Measurements from ENCODE around the gene HNRNPA0. TPM values are rescaled to one million over a fixed set of nuclear protein-coding genes. Genes with fewer than 3 reads are reported as not detected.

HNRNPA0 gene
- total RNA-seq, 1 donor from 2014 or later, result 102 TPM

GRCh38 chr5:137710086-137710485 is 44.1 kb downstream of the HNRNPA0 start:
- DNase-seq (ENCODE audit: low read depth, low spot score), result no peak
- Mint-ChIP-seq H3K4me3 (no peak overlapping the region), H3K27ac (ENCODE audit: unreplicated experiment) (no peak overlapping the region), H3K27me3 (ENCODE audit: low read depth) (no peaks in the 10 kb centered on the region), H3K36me3 (ENCODE audit: low read depth) (peaks cover 29% of the 10 kb centered on the region), H3K4me1 (no peaks in the 10 kb centered on the region), H3K9me3 (peaks cover 10% of the 10 kb centered on the region)
- TF ChIP-seq, protein P1, sequence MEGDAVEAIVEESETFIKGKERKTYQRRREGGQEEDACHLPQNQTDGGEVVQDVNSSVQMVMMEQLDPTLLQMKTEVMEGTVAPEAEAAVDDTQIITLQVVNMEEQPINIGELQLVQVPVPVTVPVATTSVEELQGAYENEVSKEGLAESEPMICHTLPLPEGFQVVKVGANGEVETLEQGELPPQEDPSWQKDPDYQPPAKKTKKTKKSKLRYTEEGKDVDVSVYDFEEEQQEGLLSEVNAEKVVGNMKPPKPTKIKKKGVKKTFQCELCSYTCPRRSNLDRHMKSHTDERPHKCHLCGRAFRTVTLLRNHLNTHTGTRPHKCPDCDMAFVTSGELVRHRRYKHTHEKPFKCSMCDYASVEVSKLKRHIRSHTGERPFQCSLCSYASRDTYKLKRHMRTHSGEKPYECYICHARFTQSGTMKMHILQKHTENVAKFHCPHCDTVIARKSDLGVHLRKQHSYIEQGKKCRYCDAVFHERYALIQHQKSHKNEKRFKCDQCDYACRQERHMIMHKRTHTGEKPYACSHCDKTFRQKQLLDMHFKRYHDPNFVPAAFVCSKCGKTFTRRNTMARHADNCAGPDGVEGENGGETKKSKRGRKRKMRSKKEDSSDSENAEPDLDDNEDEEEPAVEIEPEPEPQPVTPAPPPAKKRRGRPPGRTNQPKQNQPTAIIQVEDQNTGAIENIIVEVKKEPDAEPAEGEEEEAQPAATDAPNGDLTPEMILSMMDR (conservative IDR thresholded peaks at IDR 0.05), result no peak

DNA sequence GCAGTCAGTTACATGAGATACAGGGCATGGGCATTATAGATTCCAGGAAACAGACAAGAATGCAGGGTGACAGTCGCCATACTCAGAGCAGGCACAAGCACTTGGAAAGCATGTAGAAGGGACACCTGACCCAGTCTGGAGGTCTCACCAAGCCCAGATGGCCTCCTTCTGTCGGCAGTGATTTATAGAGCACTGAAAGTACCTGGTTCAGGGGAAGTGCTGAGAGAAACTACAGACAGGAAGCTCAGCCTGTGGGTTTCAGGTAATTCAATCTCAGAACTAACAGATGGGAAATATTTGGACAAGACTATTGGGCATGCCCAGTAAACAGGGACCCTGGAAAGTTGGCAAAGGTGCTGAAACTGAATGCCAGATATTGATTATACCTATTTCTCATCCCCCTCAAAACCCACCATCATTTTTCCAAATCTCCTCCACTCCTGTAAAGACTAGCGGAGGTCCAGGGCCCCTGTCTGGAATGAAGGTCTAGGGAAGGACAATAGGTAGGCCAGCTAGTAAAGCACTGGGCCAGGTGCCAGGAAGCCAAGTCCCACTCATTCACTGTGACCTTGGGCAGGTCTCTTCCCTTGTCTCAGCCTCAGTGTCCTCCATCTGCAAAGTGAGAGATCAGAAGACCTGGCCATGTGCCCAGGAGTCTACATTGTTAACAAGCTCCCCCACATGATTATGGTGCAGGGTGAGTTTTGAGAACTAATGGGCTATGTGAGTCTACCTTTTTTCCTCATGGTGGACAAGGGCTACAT is 45.2 kb downstream of the HNRNPA0 start:
- H3K36me3 Mint-ChIP-seq (ENCODE audit: low read depth), result peaks cover 25% of the 10 kb centered on the region
- H3K27me3 Mint-ChIP-seq (ENCODE audit: low read depth), result no peaks in the 10 kb centered on the region
- TF ChIP-seq, protein P1 (conservative IDR thresholded peaks at IDR 0.05), result no peak
- no peak overlapping the region for H3K4me3 Mint-ChIP-seq
- no peaks in the 10 kb centered on the region for H3K4me1 Mint-ChIP-seq
- peaks cover 5% of the 10 kb centered on the region for H3K9me3 Mint-ChIP-seq
- no peak overlapping the region for H3K27ac Mint-ChIP-seq (ENCODE audit: unreplicated experiment)
- no peak for DNase-seq (ENCODE audit: low read depth, low spot score)

DNA sequence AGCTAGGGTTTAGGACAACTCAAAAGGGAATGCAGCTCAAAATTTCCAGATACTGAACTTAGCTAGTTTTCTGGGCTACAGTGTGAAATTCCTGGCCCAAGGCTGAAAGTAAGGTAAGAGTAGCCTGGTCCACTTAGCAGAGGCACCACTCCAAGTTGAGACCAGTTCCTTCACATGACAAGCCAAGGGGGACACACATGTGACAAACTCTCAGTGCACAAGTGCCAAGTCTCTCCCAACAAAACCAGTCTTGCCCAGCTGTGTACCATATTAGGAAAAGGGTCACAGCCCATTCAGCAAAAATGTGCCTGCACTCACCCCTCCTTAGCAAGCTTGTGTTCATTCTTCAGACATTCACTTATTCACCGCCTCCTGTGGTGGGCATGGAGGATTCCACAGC is 46.1 kb downstream of the HNRNPA0 start:
- H3K9me3 Mint-ChIP-seq, result peaks cover 3% of the 10 kb centered on the region
- TF ChIP-seq, protein P1 (conservative IDR thresholded peaks at IDR 0.05), result no peak

DNA sequence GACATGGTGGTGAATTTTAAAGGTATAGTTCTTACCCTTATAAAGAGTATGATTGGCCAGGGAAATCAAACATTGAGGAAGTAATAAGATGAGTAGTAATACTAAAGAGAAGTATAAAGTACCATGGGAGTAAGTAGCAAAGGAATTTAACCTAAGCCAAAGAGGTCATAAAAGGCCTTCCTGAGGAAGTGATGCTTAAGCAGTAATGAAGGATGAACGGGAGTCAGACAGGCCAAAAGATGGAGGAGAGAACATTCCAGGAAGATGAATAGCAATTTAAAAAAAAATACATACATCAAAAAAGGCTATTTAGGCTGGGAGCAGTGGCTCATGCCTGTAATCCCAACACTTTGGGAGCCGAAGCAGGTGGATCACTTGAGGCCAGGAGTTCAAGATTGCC is 47.3 kb downstream of the HNRNPA0 start:
- TF ChIP-seq, protein P1 (conservative IDR thresholded peaks at IDR 0.05), result no peak
- no peaks in the 10 kb centered on the region for H3K4me1 Mint-ChIP-seq
- H3K27ac Mint-ChIP-seq (ENCODE audit: unreplicated experiment), result no peak overlapping the region
- H3K27me3 Mint-ChIP-seq (ENCODE audit: low read depth), result no peaks in the 10 kb centered on the region
- no peak for DNase-seq (ENCODE audit: low read depth, low spot score)
- H3K4me3 Mint-ChIP-seq, result no peak overlapping the region
- H3K9me3 Mint-ChIP-seq, result no peaks in the 10 kb centered on the region
- H3K36me3 Mint-ChIP-seq (ENCODE audit: low read depth), result peaks cover 15% of the 10 kb centered on the region

More for the DNA sequence above, 46.1 kb downstream of the HNRNPA0 start:
- H3K4me3 Mint-ChIP-seq, result no peak overlapping the region
- DNase-seq (ENCODE audit: low read depth, low spot score), result no peak
- no peaks in the 10 kb centered on the region for H3K4me1 Mint-ChIP-seq
- H3K27me3 Mint-ChIP-seq (ENCODE audit: low read depth), result no peaks in the 10 kb centered on the region
- H3K36me3 Mint-ChIP-seq (ENCODE audit: low read depth), result peaks cover 22% of the 10 kb centered on the region
- no peak overlapping the region for H3K27ac Mint-ChIP-seq (ENCODE audit: unreplicated experiment)

DNA sequence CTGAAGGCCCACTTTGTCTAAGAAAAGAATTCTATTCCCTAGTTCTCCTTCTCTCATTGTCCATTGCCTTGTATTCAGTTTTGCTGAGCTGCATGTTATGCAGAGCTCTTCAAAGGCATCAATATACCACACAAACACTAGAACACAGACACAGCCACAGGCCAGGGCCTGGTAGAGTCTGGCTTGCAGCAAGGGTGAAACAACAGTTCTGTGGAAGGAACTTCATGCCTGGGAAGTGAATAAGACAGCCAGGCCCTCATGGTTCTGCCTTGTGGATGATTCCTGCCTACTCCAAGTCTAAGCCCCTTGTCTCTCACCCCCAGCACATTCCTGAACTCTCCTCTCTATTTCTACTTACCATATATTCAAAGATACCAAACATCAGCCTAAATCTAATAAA is 49.1 kb downstream of the HNRNPA0 start:
- Mint-ChIP-seq H3K36me3 (ENCODE audit: low read depth) (peaks cover 13% of the 10 kb centered on the region), H3K4me1 (no peaks in the 10 kb centered on the region), H3K27ac (ENCODE audit: unreplicated experiment) (no peak overlapping the region), H3K27me3 (ENCODE audit: low read depth) (no peaks in the 10 kb centered on the region), H3K9me3 (no peaks in the 10 kb centered on the region), H3K4me3 (no peak overlapping the region)
- DNase-seq (ENCODE audit: low read depth, low spot score), result no peak
- TF ChIP-seq, protein P1 (conservative IDR thresholded peaks at IDR 0.05), result no peak
